Sigmoid colon (tissue), 7 donors: ENCODE data around the gene RS1. TPM values are rescaled to one million over a fixed set of nuclear protein-coding genes. Genes with fewer than 3 reads are reported as not detected.

Experiments
- DNase-seq: peaks from one replicate; pipeline ENCODE4 v3.0.0-alpha.2; 2019
- H3K27ac ChIP-seq, 4 donors: fragments of 200-600 bp; sonication (generic); one replicate each; pipeline ENCODE4 v1.5.1; 2016 to 2019; ENCODE audit warnings: mild to moderate bottlenecking in 1 of 4
- H3K27me3 ChIP-seq, 3 donors: fragments of 200-600 bp; sonication (generic); one replicate each; pipeline ENCODE4 v1.5.1; 2019; ENCODE audit warnings: mild to moderate bottlenecking in 1 of 3
- H3K36me3 ChIP-seq, 4 donors: fragments of 200-600 bp; sonication (generic); one replicate each; pipeline ENCODE4 v1.5.1; 2016 to 2019
- H3K4me1 ChIP-seq, 4 donors: fragments of 200-600 bp; sonication (generic); one replicate each; pipeline ENCODE4 v1.5.1; 2017 to 2019
- H3K4me3 ChIP-seq, 4 donors: fragments of 200-600 bp; sonication (generic); one replicate each; pipeline ENCODE4 v1.5.1; 2017 to 2019; ENCODE audit warnings: mild to moderate bottlenecking in 2 of 4, moderate library complexity in 1 of 4
- H3K9me3 ChIP-seq, 4 donors: fragments of 200-600 bp in 3 of 4; sonication (generic) in 3 of 4; one replicate each; pipeline versions ENCODE4 v1.5.1 to v1.6.1; 2013 to 2019
- CTCF ChIP-seq, 4 experiments: fragments of 450-650 bp in 3 of 4; fragments of 200-600 bp in 1 of 4; IDR thresholded peaks; one replicate each; pipeline ENCODE4 v1.5.1; 2016 to 2019; ENCODE audit warnings: antibody characterized with exemption in 4 of 4, mild to moderate bottlenecking in 3 of 4, moderate library complexity in 2 of 4
- EP300 ChIP-seq, 4 donors: sonication (generic); formaldehyde crosslinking; IDR thresholded peaks; one replicate each; pipeline ENCODE4 v1.6.1; 2017; ENCODE audit warnings: antibody characterized with exemption in 4 of 4
- POLR2A ChIP-seq, 2 donors: fragments of 450-650 bp; IDR thresholded peaks; one replicate each; pipeline ENCODE4 v1.6.1; 2016; ENCODE audit warnings: antibody characterized with exemption in 2 of 2, mild to moderate bottlenecking in 2 of 2, moderate library complexity in 2 of 2
- POLR2AphosphoS5 ChIP-seq, 4 donors: sonication (generic); formaldehyde crosslinking; IDR thresholded peaks; one replicate each; pipeline ENCODE4 v1.6.1; 2017; ENCODE audit warnings: antibody characterized with exemption in 4 of 4
- WGBS, 2 donors: extraction: QIAGEN DNeasy Blood & Tissue Kit; methylation state at CpG; one replicate each; pipeline ENCODE4 v1.1.7; 2013; 5-methylcytosine and 5-hydroxymethylcytosine counted together
- intact Hi-C: fragments of 100-400 bp; cut with DNase I; formaldehyde crosslinking; loops from one replicate; pipeline ENCODE4 v1.15.1; 2023
- polyA plus RNA-seq, 3 donors: library from polyadenylated mRNA; stranded (reverse); fragments of 200-250 nt; gene quantifications; one replicate each; pipeline ENCODE4 v1.2.3, GENCODE V29; 2013
- total RNA-seq, 4 donors: library from RNA; depleted of rRNA; stranded (reverse); fragments of >200 nt; gene quantifications; one replicate each; pipeline ENCODE4 v1.1.0, GENCODE V29; 2016
- donor health status: healthy with polysubstance abuse.
- donor health status: Bipolar disorder and iron deficiency.
- donor health status: healthy.

Gene RS1
- total and polyA plus RNA-seq, 7 donors = 0.01 TPM; not detected in 6

- Histone ChIP-seq H3K4me1 (peaks cover 0 to 7% (median 3%) of the 10 kb centered on the region in 4 donors), H3K27ac (peak overlapping the region in 2 of 4 donors; percentile 51 to 62), H3K36me3 (no peaks in the 10 kb centered on the region), H3K4me3 (no peak overlapping the region), H3K9me3 (no peaks in the 10 kb centered on the region), H3K27me3 (no peaks in the 10 kb centered on the region)
- 32 to 63% methylated on average over 12 of the region's 12 CpGs for WGBS, 2 donors
- peak in 1 of 4 donors; percentile 7 for TF ChIP-seq POLR2AphosphoS5 (IDR thresholded peaks at IDR 0.05)
- no peak for TF ChIP-seq CTCF (IDR thresholded peaks at IDR 0.05)
- TF ChIP-seq EP300 (IDR thresholded peaks at IDR 0.05) = peak in 3 of 4 donors; percentile 14 to 53 (median 22)
- DNase-seq = no peak
- intact Hi-C loops = no loop called here
Observed at GRCh38 chrX:18702362-18703195, 30.7 kb upstream of the RS1 start.

GRCh38 chrX:18701621-18702361, 29.9 kb upstream of the RS1 start:
- Histone ChIP-seq H3K27me3 (no peaks in the 10 kb centered on the region), H3K27ac (peak overlapping the region in 2 of 4 donors; percentile 51 to 62), H3K9me3 (no peaks in the 10 kb centered on the region), H3K36me3 (no peaks in the 10 kb centered on the region), H3K4me3 (no peak overlapping the region), H3K4me1 (peaks cover 0 to 7% (median 3%) of the 10 kb centered on the region in 4 donors)
- TF ChIP-seq CTCF (IDR thresholded peaks at IDR 0.05) (no peak), EP300 (IDR thresholded peaks at IDR 0.05) (no peak), POLR2AphosphoS5 (IDR thresholded peaks at IDR 0.05) (no peak), POLR2A (IDR thresholded peaks at IDR 0.05) (no peak)
- intact Hi-C loops = no loop called here
- no peak for DNase-seq
- WGBS, 2 donors = 24 to 68% methylated on average over 5 of the region's 5 CpGs

GRCh38 chrX:18698737-18699650, 27.1 kb upstream of the RS1 start:
- no peak for DNase-seq
- TF ChIP-seq CTCF (IDR thresholded peaks at IDR 0.05) (no peak), EP300 (IDR thresholded peaks at IDR 0.05) (no peak), POLR2A (IDR thresholded peaks at IDR 0.05) (no peak), POLR2AphosphoS5 (IDR thresholded peaks at IDR 0.05) (no peak)
- no peak overlapping the region for H3K4me3 ChIP-seq
- H3K27ac ChIP-seq = peak overlapping the region in 1 of 4 donors; percentile 15
- H3K4me1 ChIP-seq = peaks cover 0 to 7% (median 3%) of the 10 kb centered on the region in 4 donors
- intact Hi-C loops = no loop called here
- no peaks in the 10 kb centered on the region for H3K36me3 ChIP-seq
- WGBS, 2 donors = 68 to 88% methylated on average over 12 of the region's 12 CpGs
- no peaks in the 10 kb centered on the region for H3K27me3 ChIP-seq
- no peaks in the 10 kb centered on the region for H3K9me3 ChIP-seq

- no peaks in the 10 kb centered on the region for H3K36me3 ChIP-seq
- TF ChIP-seq POLR2AphosphoS5 (IDR thresholded peaks at IDR 0.05) = no peak
- no peak for TF ChIP-seq EP300 (IDR thresholded peaks at IDR 0.05)
- no peak for TF ChIP-seq POLR2A (IDR thresholded peaks at IDR 0.05)
- no peak for TF ChIP-seq CTCF (IDR thresholded peaks at IDR 0.05)
- DNase-seq = no peak
- intact Hi-C loops = no loop called here
- no peaks in the 10 kb centered on the region for H3K27me3 ChIP-seq
- no peaks in the 10 kb centered on the region for H3K4me1 ChIP-seq
- H3K4me3 ChIP-seq = no peak overlapping the region
- no peak overlapping the region for H3K27ac ChIP-seq
- H3K9me3 ChIP-seq = no peaks in the 10 kb centered on the region
- 95% methylated on average over 3 of the region's 3 CpGs for WGBS, 2 donors
Observed at GRCh38 chrX:18696653-18697052, 24.7 kb upstream of the RS1 start.
